Measurements from ENCODE around the gene DIAPH1. TPM values are rescaled to one million over a fixed set of nuclear protein-coding genes. Genes with fewer than 3 reads are reported as not detected.

The DIAPH1 gene
- total and polyA plus RNA-seq, 8 donors: 48.1 to 137 (median 60.2) TPM

GRCh38 chr5:141565826-141566570, 52.8 kb downstream of the DIAPH1 start:
- peak overlapping the region in 1 of 2 donors; percentile 19 for H3K27ac ChIP-seq
- intact Hi-C loops (cut with DNase I): loop anchor here in 1 of 2 donors (10.0 kb wide), 2 partner anchors 151 to 221 kb away; partner anchors contain the start of genes PCDHGA10, PCDHGA3 and PCDHGB7

GRCh38 chr5:141564216-141564692, 54.5 kb downstream of the DIAPH1 start:
- peaks cover 14 to 44% of the 10 kb centered on the region in 2 donors for H3K4me1 ChIP-seq
- H3K27ac ChIP-seq: peak overlapping the region in 1 of 2 donors; percentile 60
- H3K4me3 ChIP-seq: no peak overlapping the region
- peaks cover 0 to 42% of the 10 kb centered on the region in 2 donors for H3K36me3 ChIP-seq
- peak; percentile 86 to 90 for TF ChIP-seq CTCF (IDR thresholded peaks at IDR 0.05)
- ATAC-seq: peak; percentile 74
- intact Hi-C loops (cut with DNase I): loop anchor here in 1 of 2 donors (10.0 kb wide), 2 partner anchors 149 to 219 kb away; partner anchors contain the start of genes PCDHGA10, PCDHGA3 and PCDHGB7
- H3K27me3 ChIP-seq: no peaks in the 10 kb centered on the region
- no peaks in the 10 kb centered on the region for H3K9me3 ChIP-seq
- peak in 2 of 4 donors; percentile 81 to 94 for DNase-seq

More at GRCh38 chr5:141565826-141566570, 52.8 kb downstream of the DIAPH1 start:
- Histone ChIP-seq H3K9me3 (no peaks in the 10 kb centered on the region), H3K4me3 (no peak overlapping the region), H3K36me3 (peaks cover 0 to 58% of the 10 kb centered on the region in 2 donors), H3K27me3 (no peaks in the 10 kb centered on the region), H3K4me1 (peaks cover 0 to 37% of the 10 kb centered on the region in 2 donors)
- ATAC-seq (no peak), DNase-seq (no peak)
- TF ChIP-seq CTCF (IDR thresholded peaks at IDR 0.05): no peak

- intact Hi-C loops (cut with DNase I): loop anchor here in 1 of 2 donors (10.0 kb wide), 2 partner anchors 146 to 216 kb away; partner anchors contain the start of genes PCDHGA10, PCDHGA3 and PCDHGB7
- H3K4me1 ChIP-seq: peaks cover 17 to 48% of the 10 kb centered on the region in 2 donors
- H3K4me3 ChIP-seq: no peak overlapping the region
- ATAC-seq (peak; percentile 75), DNase-seq (peak in 3 of 4 donors; percentile 67 to 97 (median 93))
- no peaks in the 10 kb centered on the region for H3K27me3 ChIP-seq
- H3K9me3 ChIP-seq: no peaks in the 10 kb centered on the region
- TF ChIP-seq CTCF (IDR thresholded peaks at IDR 0.05): peak; percentile 60 to 80
- H3K36me3 ChIP-seq: peaks cover 0 to 31% of the 10 kb centered on the region in 2 donors
- H3K27ac ChIP-seq: peak overlapping the region; percentile 82 to 88
These were observed 57.9 kb downstream of the DIAPH1 start for GRCh38 chr5:141560725-141561483.

- H3K9me3 ChIP-seq: no peaks in the 10 kb centered on the region
- H3K27ac ChIP-seq: peak overlapping the region; percentile 82 to 88
- H3K27me3 ChIP-seq: no peaks in the 10 kb centered on the region
- peak; percentile 70 for ATAC-seq
- no peak overlapping the region for H3K4me3 ChIP-seq
- peak in 1 of 4 donors; percentile 44 for DNase-seq
- peaks cover 17 to 48% of the 10 kb centered on the region in 2 donors for H3K4me1 ChIP-seq
- peaks cover 0 to 31% of the 10 kb centered on the region in 2 donors for H3K36me3 ChIP-seq
- intact Hi-C loops (cut with DNase I): loop anchor here in 1 of 2 donors (10.0 kb wide), 2 partner anchors 145 to 215 kb away; partner anchors contain the start of genes PCDHGA10, PCDHGA3 and PCDHGB7
- no peak for TF ChIP-seq CTCF (IDR thresholded peaks at IDR 0.05)
These were observed 58.6 kb downstream of the DIAPH1 start for GRCh38 chr5:141560151-141560550.
